Measurements from ENCODE around the gene WDR26.
"Not testable (repeated sequence)": the region's sequence is repeated elsewhere in the genome, so short reads cannot be mapped to it uniquely, and the experiment has no call there.

Gene WDR26

DNA sequence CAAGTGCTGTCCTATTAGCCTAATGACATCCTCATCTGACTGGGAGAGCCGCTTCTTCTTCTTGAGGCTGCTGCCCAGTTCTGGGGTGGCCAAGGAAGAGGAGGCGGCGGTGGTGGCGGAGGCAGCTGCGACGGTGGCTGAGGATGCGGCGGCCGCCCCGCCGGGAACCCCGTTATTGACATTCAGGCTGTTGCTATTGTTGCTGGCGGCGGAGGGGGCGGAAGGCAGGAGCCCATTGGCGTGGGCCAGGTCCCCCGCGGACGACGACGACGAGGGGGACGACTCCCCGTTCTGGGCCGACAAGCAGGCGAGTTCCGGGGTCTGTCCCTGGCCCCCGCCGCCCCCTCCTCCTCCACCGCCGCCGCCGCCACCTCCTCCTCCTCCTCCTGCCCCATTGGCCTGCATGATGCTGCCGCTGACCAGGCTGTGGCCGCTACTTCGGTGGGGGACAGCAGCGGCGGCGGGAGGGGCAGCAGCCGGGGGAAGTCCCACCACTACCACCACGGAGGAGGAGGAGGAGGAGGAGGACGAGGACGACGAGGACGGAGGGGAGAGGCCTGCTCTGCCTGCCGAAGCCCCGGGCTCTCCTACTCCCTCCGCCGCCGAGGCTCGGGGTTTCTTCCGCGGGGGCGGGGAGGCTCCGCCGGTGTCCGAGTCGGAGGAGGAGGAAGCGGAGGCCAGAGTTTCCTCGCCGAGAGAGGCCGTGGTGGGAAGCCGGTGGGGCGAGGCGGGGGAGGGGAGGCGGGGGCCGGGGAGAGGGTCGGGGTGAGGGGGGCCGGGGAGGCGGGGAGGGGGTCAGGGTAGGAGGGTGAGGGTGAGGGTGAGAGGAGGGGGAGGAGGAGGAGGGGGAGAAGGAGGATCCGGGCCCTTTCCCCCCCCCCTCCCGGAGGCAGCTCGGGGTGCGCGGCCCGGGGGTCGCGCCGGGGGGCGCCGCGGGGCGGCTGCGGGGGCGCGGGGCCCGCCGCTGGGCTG, 610 bp downstream of the WDR26 start:
- DNase-seq, result peak; percentile 45

DNA sequence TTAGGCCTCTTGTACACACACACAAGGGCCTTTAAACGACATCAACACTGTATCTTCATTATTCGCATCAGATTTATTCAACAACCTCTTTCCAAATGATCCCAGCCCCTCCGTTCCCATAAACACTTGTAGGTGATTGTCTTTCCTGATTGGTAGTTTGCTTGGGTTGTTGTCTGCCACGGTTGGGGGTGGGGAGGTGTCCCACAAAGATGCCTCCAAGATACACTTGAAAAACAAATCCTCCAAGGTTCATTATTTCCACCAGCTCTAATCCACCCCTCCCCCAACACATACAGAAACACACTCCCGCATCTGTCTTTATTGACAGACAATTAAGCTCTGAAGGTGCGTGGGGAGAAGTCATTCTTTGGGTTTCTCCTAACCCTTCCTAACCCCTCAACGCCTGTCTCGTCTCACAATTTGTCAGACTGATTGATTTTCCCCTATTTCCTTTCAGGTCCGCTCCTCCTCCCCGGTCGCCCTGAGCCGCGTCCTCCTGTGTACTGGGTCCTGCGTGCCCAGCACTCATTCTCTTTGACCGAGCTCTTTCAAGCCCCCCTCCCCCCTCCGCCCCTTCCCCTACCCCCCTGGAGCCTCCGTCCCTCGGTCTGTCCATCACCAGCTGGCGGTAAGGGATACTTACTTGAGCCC, 1.4 kb downstream of the WDR26 start:
- DNase-seq, result no peak

DNA sequence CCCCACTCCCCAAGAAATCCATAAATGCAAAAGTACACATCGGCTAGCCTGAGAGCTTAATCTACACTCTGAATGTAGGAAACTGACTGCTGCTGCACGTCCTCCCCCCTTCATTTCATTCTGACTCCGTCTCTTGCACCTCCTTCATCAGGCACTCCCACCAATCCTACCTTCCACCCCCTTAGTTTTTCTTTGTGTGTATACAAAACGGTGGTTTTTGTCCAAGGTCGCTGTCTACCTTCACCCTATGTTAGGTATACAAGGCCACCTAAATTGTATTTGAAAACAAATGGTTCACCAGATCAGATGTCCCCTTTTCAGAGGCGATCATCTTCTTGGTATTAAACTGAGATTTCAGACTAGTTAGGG, 1.9 kb downstream of the WDR26 start:
- DNase-seq, result no peak

DNA sequence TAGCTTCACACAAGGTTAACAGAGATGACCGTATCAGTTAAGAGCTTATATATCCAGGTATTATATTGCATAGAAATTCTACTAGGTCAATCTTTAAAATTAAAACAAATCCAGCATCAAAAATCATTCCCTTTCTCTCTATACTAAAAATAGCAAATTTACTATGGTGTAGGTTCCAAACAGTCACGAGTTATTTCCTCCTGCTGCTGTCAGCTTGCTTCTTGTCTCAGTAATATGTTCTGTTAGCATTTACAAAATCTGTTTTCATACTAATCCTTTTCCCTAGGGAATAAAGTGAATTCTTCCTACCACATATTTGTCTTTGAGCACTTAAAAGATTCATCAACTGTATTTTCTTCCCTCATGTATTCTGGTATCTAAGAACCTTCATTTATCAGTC, 2.5 kb downstream of the WDR26 start:
- no peak for DNase-seq

DNA sequence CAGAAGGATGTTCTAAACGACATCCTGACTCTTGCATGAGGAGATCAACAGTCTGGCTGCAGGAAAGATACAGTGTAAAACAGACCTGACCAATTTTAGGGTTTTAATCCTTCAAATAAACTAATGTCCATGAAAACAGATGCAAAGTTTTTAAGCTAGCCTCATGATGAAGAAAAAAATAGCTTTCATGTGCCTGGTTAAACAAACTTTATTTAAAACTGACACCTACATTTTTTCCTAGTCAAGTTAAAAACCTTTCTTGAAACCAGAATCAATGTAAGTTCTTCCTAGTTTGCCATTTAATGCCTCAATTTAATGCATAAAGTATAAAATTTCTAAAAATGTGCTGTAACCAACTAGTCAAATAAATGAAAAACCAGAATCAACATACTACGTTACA, 2.9 kb downstream of the WDR26 start:
- DNase-seq, result no peak

DNA sequence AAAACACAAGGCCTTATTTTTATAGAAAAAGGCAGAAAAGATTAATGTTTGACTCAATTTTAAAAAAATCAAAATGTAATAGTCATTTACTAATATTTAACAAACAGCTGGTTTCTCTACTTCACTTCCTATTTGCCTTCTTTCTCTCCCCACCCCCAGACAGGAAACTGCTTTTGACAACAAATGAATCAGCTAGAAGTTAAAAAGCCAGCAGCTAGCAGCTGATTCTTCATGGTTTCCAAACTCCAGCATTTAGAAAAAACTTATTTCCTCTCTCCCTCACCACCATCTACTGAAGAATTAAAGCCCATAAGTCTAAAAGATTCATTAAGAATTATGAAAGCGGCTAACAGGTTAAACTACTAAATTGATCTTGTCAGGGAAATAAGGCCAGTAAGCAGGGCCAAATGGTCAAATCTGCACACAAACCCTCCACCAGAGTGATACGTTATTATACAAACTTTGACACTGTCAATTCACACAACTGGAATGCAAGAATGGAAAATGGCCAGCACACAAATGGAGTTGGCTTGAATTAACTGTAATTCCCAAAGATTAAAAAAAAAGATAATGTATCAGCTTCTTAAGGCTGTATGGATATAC, 4.0 kb downstream of the WDR26 start:
- peak; percentile 38 for DNase-seq

DNA sequence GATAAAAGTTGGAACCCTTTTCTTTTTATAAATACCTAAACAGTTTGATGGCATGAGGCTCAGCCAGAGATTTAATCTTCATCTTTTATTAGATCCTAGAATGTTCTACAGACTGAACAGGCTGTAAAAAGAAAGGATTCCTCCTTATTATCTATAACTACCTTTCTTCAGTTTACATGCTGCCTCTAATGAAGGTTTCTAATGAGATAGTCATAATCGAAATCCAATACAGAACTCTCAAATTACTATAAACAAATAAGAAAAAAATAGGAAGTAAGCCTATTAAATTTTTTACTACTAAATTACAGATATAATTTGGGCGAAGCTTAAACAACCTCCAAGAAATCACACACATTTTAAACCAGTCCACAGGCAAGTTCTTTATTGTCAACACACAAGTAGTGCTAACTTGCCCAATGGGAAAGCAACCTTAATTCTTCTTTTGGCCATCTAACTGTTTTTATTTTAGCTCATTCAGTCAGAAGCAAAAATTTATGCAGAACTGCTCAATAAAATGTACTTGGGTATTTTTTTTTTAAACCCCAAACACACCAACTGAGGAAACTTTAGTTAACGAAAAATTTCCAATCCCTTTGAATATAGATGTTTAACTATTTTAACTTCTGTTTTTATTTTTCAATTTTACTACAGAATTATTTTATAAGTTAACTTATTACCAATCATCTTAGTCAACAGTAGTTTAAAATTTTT, 4.8 kb downstream of the WDR26 start:
- DNase-seq, result no peak

DNA sequence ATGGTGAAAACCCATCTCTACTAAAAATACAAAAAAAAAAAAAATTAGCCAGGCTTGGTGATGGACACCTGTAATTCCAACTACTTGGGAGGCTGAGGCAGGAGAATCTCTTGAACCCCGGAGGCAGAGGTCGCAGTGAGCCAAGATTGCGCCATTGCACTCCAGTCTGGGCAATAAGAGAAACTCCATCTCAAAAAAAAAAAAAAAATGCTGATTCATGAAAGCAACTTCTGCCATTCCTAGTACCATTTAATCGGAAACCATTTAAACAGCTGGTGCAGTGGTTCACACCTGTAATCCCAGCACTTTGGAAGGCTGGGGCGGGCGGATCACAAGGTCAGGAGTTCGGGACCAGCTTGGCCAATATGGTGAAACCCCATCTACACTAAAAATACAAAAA, 5.9 kb downstream of the WDR26 start:
- not testable (repeated sequence) for DNase-seq

DNA sequence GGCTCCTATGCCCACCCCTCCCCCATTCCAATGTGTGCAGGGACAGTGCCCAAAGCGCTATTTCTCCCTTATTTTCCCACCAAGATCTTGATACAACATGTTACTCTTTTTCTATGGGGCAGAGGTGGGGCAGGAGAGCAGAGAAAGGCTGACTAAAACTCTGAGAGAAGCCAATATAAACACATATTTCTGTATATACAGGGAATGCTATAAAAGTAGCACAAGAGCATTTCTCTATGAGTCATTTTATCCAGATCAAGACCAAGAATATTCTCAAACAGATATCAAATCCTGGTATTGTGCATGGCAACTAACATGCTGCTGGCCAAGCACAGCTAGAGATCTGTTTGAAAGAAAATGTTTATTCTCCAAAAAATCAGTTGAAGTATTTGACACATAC, 7.3 kb downstream of the WDR26 start:
- DNase-seq, result no peak

DNA sequence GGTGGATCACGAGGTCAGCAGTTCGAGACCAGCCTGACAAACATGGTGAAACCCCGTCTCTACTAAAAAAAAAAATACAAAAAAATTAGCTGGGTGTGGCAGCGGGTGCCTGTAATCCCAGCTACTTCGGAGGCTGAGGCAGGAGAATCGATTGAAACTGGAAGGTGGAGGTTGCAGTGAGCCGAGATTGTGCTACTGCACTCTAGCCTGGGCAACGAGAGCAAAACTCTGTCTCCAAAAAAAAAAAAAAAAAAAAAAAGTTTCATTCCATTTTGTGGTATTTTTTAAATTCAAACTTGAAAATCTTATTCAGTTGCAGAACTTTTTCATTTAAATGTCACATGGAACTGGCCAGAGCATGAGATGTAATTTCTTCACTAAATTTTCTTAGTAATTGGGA, 7.7 kb downstream of the WDR26 start:
- DNase-seq, result not testable (repeated sequence)

DNA sequence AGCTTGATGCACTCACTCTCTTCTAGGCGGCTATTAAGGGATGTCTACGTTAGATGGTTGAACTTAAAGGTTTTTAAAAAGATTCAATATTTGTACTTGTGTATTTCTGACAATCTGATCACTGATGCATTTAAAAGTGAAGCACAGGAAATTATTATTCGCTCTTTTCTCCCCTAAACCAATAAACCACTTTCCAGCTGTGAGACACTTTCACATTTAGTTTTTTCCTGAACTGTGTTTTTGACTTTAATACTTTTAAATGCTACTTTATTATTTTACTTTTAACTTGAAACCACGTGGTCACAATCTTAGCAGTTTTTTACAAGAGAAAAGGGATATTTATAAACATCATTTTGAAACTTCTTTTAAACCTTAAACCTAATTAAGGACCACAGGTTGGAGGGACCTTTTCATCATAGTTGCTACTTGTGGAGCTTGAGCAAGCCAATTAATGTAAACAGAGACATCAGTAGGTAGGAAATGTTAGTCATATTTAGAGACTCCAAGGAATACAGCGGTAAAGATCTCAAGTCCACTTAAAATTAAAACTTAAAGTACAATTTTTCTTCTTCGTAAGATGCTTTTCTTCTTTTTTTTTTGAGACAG, 9.2 kb downstream of the WDR26 start:
- no peak for DNase-seq

DNA sequence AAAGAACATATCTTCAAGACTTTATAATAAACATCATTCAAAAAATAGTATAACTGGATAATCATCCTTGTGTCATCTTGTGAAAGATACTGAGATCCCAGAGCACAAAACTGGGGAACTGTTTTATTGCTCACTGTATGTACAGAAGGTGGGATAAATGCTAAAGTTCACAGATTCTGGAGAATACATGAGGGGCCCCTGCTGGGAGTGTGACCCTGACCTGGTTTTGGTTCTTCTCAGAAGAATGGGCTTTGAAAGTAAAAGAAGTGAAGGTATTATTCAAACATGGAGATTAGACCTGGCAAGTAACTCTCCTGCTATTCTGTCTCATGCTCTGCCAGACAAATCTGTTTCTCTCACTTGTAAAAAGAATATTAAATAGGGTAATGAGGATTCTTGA, 14.5 kb downstream of the WDR26 start:
- no peak for DNase-seq

DNA sequence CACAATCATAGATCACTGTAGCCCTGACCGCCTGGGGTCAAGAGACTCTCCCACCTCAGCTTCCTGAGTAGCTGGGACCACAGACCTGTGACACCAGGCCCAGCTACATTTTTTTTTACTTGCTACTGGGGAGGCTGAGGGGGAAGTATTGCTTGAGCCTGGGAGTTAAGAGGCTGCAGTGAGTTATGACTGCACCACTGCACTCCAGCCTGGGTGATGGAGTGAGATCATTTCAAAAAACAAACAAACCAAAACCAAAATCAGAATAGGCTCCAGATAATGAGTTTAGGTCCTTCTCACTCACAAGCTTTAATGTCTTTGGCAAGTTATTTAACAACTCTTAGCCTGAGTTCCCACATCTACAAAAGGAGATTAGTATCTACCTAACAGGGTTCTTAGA, 22.8 kb downstream of the WDR26 start:
- no peak for DNase-seq

DNA sequence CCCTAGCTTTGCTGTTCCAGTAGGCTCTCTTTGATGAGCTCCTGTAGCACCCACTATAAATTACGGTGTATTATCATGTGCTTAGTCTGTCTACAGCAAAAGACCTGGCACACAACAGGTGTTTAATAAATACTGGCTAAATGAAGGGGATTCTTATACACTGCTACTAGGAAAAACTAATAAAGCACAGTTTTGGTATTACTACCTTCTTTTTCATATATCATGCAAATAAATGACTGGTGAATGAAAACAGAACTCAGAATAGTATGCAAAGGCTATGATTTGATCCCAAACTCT, 26.4 kb downstream of the WDR26 start:
- no peak for DNase-seq

DNA sequence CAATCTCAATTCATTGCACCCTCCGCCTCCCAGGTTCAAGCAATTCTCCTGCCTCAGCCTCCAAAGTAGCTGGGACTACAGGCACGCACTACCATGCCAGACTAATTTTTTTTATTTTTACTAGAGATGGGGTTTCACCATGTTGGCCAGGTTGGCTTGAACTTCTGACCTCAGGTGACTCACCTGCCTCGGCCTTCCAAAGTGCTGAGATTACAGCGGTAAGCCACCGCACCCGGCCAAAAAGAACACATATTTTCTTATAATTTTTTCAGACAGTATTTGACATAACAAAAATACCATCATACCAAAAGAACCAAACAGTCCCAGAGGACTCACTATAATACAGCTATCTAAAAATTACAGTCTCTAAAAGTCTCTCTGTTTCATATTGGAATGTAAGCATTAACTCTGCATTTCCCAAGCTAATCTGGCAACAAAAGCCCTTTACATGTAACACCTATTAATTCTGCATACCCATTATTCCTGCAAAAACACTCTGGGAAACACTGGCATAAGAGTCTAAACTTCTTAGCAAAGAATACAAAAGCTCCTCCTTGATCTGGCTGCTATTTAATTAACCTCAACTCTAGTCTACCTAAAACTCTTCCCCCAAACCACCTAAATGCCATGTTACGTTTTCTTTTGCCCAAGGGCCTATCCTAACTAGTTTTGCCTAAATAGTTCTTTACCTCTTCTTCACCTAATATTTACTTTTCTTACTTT, 26.9 kb downstream of the WDR26 start:
- no peak for DNase-seq

DNA sequence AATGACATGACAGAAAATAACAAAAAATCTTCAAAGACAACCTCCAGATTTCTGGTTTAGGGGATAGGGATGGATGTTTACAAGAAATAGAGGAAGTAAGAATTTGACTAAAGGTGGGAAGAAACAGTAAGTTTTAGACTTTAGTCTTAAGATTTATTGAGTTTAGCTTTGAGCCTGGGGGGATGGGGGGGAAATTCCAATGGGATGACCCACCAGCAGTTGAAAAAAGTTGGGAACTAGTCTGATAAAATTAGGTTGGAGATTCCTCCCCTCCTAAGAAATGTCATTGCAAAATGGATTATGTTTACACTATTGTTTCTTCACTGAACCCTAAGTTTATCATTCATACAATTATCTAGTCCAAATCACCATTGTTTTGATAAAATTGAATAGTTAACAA, 28.4 kb downstream of the WDR26 start:
- no peak for DNase-seq

DNA sequence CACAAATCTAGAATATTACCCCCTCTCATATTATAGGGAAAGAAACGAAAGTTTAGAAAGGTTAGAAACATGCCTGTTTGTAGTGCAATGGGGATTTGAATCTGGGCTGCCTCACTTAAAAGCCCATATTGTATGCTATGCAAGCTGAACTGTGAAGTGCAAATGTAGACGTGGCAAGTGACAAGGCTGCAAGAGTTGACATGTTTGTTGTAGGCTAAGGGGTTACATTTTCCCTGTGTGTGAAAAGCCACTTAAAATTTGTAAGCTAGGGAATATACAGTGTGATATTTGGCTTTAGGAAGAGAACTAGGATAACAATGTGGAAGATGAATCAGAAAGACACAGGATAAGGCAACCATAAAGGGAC, 29.0 kb downstream of the WDR26 start:
- no peak for DNase-seq

DNA sequence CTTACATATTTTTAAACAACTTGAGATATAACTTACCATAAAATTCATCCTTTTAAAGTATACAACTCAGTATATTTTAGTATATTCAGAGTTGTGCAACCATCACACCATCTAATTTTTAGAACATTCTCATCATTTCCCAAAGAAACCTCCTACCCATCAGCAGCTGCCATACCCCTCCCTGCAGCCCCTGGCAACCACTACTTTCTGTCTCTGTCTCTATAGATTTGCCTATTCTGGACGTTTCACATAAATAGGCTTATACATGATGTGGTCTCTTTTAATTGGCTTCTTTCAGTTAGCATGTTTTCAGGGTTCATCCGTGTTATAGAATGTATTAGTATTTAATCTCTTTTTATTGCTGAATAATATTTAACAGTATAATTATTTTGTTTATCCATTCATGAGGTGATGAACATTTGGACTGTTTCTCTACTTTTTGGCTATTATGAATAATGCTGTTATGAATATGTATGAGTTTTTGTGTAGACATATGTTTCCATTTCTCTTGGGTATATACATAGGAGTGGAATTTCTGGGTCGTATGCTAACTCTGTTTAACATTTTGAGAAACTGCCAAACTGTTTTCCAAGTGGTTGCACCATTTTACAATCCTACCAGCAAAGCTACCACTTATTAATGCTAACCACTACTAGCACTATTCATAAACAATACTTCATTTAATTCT, 29.5 kb downstream of the WDR26 start:
- DNase-seq, result no peak

DNA sequence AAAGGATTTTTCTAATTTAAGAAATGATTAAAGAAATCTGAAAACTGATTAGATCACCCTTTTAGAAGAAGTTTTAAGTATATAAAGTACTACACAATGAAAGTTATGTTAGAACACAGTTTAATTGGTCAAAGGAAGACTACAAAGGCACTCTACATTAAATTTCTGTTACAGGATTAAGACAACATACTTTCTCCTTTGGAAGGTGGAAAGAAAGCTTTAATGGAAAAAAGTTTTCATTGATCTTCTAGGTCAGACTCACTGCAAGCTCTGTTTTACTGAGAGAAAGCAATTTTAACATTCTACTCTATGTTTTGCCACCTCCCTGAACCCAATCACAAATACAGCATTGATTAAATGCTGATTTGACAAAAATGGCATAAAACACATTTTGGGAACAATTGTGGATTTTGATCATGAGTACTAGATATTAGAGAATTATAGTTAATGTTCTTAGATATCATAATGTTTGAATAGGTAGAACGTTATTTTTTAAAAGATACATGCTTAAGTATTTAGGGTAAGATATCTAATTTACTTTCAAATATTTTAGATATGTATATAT, 32.0 kb downstream of the WDR26 start:
- DNase-seq, result no peak

DNA sequence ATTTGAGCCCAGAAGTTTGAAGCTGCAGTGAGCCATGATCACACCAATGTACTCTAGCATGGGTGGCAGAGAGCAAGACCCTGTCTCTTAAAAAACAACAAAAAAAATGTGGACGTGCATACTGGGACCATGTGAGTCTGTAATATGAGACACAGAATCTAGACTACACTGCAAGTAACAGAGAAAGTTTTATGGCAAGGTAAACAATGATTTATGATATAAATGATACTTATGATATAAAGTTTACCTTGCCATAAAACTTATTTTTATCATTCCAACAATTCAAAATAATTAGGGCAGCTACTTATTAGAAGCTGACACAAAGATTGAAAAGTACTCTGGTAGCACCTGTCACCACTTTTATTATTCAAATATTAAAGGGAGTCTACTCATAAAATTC, 34.7 kb downstream of the WDR26 start:
- no peak for DNase-seq

DNA sequence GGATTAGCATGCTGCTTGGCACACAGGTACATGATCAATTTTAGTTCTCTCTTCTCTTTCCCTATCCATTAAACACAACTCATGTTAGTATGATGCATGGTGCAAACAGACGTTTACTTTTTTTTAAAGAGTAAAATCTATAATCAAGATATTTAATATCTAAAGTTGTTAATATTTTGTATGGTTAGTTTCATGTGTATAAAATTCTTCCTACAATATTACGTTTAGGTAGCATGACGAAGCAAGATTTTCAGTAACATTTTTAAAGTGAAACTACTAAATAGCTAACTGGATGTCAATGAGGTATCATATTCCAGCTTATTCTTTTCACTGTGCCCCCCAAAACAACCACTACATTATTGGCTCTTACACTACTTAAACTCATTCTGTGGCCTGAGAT, 41.3 kb downstream of the WDR26 start:
- DNase-seq, result no peak
